Cardiac muscle cell (in vitro differentiated cells and primary cell): ENCODE data around the gene MAML3. TPM values are rescaled to one million over a fixed set of nuclear protein-coding genes. Genes with fewer than 3 reads are reported as not detected.
A peak's percentile ranks its signal among the peaks of the same experiment; 100 is the strongest.

Source experiments
- DNase-seq, 2 donors: peaks; one replicate each; pipeline versions ENCODE4 v3.0.0 to v3.0.0-alpha.2; 2010 to 2017; ENCODE audit warnings: low read depth in 1 of 2, low spot score in 1 of 2
- H3K27ac ChIP-seq: fragments of 200-600 bp; sonication (generic); 2 replicates; pipeline ENCODE4 v1.5.1; 2016
- H3K27me3 ChIP-seq: fragments of 200-600 bp; sonication (generic); 2 replicates; pipeline ENCODE4 v1.6.0; 2016; ENCODE audit warnings: control low read depth
- H3K36me3 ChIP-seq: fragments of 200-600 bp; sonication (generic); 2 replicates; pipeline ENCODE4 v1.5.1; 2016; ENCODE audit warnings: control low read depth
- H3K4me1 ChIP-seq: fragments of 200-600 bp; sonication (generic); 2 replicates; pipeline ENCODE4 v1.8.1; 2017; ENCODE audit warnings: low read depth, mild to moderate bottlenecking, mixed run types
- H3K4me3 ChIP-seq: fragments of 200-600 bp; sonication (generic); 2 replicates; pipeline ENCODE4 v1.5.1; 2016; ENCODE audit warnings: mild to moderate bottlenecking
- H3K9me3 ChIP-seq: fragments of 200-600 bp; sonication (generic); 2 replicates; pipeline ENCODE4 v1.5.1; 2017; ENCODE audit warnings: low read depth, mild to moderate bottlenecking, control low read depth
- polyA plus RNA-seq: library from polyadenylated mRNA; unstranded; fragments of >200 nt; fragmentation: Nextera tagmentation; extraction: Ambion mirVana; gene quantifications from 2 replicates; pipeline ENCODE4 v1.2.1, GENCODE V29; 2016
- total RNA-seq: library from RNA; depleted of rRNA; stranded (reverse); fragments of >200 nt; gene quantifications from 2 replicates; pipeline ENCODE4 v1.2.3, GENCODE V29; 2016
- TF ChIP-seq, protein P1 (sequence below): IDR thresholded peaks from 2 replicates; pipeline ENCODE4 v1.5.1; 2012; ENCODE audit warnings: low read depth, mild to moderate bottlenecking, low read length

The MAML3 gene
- total and polyA plus RNA-seq, 2 experiments from 2014 or later: 7.8 to 22.8 TPM

DNA sequence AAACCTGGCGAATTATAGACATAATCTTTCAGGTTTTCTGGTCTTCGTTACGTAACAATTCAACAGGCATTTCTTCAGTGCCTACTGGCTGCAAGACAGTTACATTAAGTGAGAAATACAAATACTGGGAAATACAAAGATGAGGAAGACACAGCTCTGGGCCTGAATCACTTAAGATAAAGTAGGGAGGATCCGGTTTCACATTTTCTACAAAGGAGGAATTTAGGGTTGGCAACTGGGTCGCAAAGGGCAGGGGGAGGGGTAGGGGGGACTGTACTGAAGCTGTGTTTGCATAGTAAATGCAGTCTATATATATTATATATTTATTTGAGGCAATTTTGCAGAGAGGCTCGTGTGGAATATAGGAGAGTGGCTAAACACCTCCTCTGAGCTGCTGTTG is 107.4 kb downstream of the MAML3 start:
- TF ChIP-seq, protein P1, sequence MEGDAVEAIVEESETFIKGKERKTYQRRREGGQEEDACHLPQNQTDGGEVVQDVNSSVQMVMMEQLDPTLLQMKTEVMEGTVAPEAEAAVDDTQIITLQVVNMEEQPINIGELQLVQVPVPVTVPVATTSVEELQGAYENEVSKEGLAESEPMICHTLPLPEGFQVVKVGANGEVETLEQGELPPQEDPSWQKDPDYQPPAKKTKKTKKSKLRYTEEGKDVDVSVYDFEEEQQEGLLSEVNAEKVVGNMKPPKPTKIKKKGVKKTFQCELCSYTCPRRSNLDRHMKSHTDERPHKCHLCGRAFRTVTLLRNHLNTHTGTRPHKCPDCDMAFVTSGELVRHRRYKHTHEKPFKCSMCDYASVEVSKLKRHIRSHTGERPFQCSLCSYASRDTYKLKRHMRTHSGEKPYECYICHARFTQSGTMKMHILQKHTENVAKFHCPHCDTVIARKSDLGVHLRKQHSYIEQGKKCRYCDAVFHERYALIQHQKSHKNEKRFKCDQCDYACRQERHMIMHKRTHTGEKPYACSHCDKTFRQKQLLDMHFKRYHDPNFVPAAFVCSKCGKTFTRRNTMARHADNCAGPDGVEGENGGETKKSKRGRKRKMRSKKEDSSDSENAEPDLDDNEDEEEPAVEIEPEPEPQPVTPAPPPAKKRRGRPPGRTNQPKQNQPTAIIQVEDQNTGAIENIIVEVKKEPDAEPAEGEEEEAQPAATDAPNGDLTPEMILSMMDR: no peak
- H3K4me1 ChIP-seq: peaks cover 73% of the 10 kb centered on the region
- no peak overlapping the region for H3K4me3 ChIP-seq
- peak overlapping the region; percentile 40 for H3K27ac ChIP-seq
- H3K36me3 ChIP-seq: no peaks in the 10 kb centered on the region
- peak in 1 of 2 donors; percentile 29 for DNase-seq
- no peaks in the 10 kb centered on the region for H3K27me3 ChIP-seq
- no peaks in the 10 kb centered on the region for H3K9me3 ChIP-seq

GRCh38 chr4:140046016-140046415 is 108.0 kb downstream of the MAML3 start:
- Histone ChIP-seq H3K36me3 (no peaks in the 10 kb centered on the region), H3K4me3 (no peak overlapping the region), H3K9me3 (no peaks in the 10 kb centered on the region), H3K4me1 (peaks cover 73% of the 10 kb centered on the region), H3K27ac (peak overlapping the region; percentile 40), H3K27me3 (no peaks in the 10 kb centered on the region)
- DNase-seq: no peak
- TF ChIP-seq, protein P1: no peak

GRCh38 chr4:140044337-140044902 is 109.6 kb downstream of the MAML3 start:
- peaks cover 62% of the 10 kb centered on the region for H3K4me1 ChIP-seq

DNA sequence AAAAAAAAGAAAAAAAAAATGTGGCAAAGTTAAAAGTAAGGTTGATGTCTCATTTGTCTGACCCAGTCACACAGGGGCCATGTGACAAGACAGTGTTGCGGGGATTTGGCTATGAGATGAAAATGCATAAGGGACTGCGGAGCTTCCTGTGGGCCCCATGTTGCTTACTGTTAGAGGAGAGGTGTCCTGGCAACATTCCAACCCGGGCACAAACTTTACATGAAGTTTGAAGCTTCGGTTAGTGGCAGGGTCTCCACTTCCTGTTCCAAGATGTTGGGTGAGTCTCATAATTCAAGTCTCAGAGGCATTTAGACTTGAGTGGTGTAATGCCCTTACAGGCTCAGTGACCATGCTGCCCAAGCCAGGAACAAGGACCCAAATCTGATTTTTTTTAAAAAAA is 111.3 kb downstream of the MAML3 start:
- Histone ChIP-seq H3K4me1 (peaks cover 62% of the 10 kb centered on the region), H3K36me3 (no peaks in the 10 kb centered on the region), H3K27ac (no peak overlapping the region), H3K9me3 (no peaks in the 10 kb centered on the region), H3K27me3 (no peaks in the 10 kb centered on the region), H3K4me3 (no peak overlapping the region)
- TF ChIP-seq, protein P1: no peak
- no peak for DNase-seq

More at GRCh38 chr4:140044337-140044902, 109.6 kb downstream of the MAML3 start:
- H3K36me3 ChIP-seq: no peaks in the 10 kb centered on the region
- H3K27ac ChIP-seq: peak overlapping the region; percentile 75
- no peak overlapping the region for H3K4me3 ChIP-seq
- peak; percentile 29 to 57 for DNase-seq
- H3K27me3 ChIP-seq: no peaks in the 10 kb centered on the region
- H3K9me3 ChIP-seq: no peaks in the 10 kb centered on the region
- TF ChIP-seq, protein P1: no peak

GRCh38 chr4:140038031-140038533 is 115.9 kb downstream of the MAML3 start:
- Histone ChIP-seq H3K4me3 (no peak overlapping the region), H3K4me1 (peaks cover 29% of the 10 kb centered on the region), H3K9me3 (no peaks in the 10 kb centered on the region), H3K27ac (peak overlapping the region; percentile 9), H3K27me3 (no peaks in the 10 kb centered on the region), H3K36me3 (no peaks in the 10 kb centered on the region)
- no peak for DNase-seq
- TF ChIP-seq, protein P1: no peak
